HG03442 (cell line): Measurements from ENCODE around the gene IARS2.
"Not testable (repeated sequence)": the region's sequence is repeated elsewhere in the genome, so short reads cannot be mapped to it uniquely, and the experiment has no call there.

Experiments used
- ATAC-seq: cut with Tn5 transposase; IDR thresholded peaks from one replicate; pipeline ENCODE4 v1.9.1; 2021; ENCODE audit warnings: mild to moderate bottlenecking, moderate library complexity; ENCODE audit not compliant: unreplicated experiment

Gene IARS2

DNA sequence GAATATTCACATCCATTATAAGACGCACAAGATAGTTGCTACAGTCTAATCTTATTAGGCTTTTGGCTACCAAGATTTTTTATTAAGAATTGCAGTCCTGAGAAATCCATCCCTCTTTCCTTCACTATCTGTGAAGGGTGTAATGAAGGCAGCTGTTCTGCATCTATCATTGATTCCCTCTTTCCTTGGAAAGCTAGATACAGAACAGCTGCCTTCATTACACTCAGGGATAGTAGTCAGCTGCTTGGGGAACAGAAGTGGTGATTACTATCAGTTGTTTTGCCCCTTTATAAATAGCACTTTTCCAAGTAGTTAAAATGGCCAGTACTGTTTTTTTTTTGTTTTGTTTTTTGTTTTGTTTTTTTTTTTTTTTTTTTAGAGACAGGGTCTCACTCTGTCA is 70.2 kb downstream of the IARS2 start:
- no peak for ATAC-seq

DNA sequence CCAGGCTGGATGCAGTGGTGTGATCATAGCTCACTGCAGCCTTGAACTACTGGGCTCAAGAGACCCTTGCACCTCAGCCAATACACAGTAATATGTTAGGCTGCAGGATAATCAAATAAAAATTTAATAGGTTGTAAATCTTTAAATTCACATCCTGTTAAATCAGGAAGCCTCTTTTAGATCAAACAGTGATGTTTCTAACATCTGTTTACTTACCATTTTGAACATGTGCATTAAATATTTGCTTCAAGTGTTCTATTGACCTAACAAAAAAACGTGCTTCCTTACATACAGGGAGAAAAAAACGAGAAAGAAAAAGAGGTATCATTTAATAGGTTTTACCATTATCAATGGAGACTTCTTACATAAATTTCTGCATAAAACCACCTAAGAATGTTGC is 70.6 kb downstream of the IARS2 start:
- ATAC-seq = no peak

DNA sequence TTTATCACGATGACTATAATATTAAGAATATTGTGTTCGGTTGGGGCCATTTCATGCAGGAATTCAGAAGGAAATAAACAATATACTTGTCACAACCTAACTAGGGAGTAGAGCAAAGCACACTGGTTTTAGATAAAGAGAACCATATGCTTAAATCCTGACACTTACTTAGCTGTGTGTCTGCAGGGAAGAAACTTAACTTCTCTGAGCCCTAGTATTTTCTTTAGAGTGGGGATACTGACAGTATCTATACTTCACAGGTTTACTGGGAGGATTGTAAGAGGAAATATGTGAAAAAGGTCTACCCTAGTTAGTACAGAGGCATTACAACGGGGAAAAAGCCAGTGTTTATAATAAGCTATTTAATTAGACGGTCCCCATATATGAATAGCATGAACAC is 72.9 kb downstream of the IARS2 start:
- no peak for ATAC-seq

DNA sequence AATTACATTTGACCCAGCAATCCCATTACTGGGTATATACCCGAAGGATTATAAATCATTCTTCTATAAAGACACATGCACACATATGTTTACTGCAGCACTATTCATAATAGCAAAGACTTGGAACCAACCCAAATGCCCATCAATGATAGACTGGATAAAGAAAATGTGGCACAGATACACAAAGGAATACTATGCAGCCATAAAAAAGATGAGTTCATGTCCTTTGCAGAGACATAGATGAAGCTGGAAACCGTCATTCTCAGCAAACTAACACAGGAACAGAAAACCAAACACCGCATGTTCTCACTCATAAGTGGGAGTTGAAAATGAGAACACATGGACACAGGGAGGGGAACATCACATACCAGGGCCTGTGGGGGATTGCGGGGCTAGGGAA is 76.0 kb downstream of the IARS2 start:
- not testable (repeated sequence) for ATAC-seq

DNA sequence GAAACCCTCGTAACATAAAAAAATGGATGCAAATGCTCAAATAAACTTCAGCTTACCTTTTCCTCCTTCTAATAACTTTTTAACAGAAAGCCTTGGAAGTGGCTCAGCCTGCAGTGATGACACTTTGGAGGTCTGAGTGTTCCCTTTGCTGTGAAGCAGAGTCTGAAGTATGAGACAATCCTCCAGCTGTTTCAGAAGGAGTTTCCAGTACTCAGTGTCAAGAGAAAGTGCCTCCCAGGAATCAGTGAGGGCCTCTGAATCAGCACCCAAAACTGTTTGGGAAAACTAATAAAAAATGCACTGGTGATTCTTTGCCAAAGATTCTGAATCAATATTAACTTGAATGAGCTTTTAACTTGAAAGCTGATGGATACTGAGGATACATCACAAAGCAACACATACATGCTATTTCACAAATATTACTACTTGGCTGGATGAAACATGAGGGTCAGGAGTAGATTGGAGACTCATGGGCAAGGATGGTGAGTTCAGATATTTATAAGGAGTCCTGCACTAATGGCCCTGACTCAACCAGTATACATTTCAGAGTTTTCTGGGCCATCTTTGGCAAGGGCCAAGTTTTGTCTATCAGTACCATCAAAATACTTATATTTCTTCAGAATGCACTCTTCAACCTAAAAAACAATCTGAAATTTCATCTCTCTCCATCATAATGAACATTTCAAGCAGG is 77.0 kb downstream of the IARS2 start:
- ATAC-seq = no peak

DNA sequence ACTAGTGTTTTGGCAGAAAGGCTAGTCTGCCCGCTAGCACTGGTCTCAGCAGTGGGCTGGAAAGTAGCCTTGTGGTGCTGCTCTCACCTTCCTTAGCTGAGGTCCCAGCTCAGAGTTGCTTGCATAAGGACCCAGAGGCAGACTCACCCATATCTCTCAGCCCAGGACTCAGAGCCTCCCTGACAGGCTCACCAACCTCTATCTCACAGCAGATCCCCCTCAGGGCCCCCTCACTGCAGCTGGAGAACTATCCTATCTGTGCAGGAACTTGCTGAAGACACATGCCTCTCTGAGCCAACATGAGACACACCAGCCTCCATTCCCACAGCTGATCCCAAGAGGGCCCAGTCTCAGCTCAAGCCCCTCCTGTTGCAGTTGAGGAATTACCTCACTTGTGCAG is 82.6 kb downstream of the IARS2 start:
- no peak for ATAC-seq

DNA sequence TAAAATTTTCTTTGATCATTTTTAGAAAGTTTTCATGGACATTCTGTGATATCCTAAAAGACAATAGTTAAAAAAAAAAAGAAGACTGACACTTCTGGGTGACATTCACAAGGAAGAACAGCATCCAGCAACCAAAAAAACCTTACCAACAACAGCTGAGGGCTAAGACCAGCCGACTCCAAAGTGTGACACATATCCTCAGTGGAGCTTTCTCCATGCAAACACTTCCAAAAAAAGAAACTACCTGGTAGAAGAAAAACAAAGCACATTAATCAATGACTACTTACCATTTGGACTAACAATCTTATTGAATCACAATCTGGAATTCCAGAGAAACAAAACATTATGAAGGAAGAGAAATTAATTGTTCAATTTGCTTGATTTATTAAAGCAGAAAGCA is 88.2 kb downstream of the IARS2 start:
- no peak for ATAC-seq

DNA sequence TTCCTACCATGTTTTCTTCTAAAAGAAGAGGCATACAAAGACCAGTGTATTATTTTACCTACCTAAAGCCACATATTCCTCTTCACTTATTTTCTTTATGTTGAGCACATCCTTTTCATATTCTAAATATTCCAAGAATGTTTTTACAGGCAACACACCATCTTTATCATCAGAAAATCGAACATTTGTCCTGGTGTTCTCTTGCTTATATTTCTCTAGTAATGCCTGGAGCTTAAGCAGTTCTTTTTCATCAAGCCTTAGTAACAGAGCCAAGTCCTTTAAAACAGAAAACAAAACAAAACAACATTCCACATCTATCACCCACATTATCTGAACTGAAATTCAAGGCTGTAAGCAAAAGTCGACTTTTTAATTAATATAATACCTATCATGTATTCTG is 88.7 kb downstream of the IARS2 start:
- ATAC-seq = no peak

DNA sequence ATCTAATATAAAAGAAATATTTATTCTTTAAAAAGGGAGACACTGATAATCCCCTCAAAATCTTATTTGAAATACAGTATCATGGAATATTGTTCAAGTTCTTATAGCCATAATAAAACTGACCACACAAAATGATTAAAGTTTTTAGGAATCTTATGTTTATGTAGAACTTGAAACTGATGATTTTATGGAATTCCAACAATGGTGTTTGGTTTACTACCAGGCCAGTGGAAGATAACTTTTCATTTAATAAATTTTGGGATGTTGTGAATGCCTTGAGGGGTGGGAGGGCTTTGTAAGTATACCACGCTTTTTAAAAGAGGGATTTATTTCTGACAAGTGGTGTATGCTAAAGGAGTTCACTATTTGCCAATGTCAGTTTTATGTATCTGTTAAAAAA is 90.6 kb downstream of the IARS2 start:
- no peak for ATAC-seq

DNA sequence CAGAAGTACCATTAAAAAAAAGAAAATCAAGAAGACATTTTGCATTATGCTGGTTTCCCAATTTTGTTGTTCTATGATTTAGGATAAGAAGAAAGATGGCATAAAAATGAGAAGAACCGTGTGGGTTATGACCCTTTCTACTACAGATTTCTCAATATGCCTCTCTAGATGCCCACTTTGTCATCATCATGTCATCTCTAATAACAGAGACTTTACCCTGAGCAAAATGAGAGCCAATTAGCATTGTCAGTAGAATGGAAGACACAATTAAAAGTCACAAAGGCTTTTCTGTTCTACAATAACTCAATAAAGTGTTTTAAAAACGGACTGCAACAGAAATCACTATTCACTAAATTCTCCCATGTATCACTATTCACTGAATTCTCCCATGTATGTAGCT is 92.8 kb downstream of the IARS2 start:
- no peak for ATAC-seq

DNA sequence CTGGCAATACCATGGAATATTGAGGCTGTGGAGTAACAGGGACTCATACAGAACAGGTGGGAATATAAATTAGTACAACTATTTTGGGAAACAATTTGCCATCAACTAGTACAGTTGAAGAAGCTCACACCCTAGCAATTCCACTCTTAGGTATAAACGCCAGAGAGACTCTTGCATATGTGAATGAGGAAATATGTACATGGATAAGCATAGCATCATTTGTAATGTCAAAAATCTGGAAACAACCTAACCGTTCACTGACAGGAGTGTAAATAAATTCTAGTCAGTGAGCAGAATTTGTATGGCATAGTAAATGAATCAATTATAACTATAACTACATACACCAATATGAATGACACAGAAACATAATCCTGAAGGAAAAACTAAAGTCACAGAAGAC is 94.6 kb downstream of the IARS2 start:
- ATAC-seq = no peak

DNA sequence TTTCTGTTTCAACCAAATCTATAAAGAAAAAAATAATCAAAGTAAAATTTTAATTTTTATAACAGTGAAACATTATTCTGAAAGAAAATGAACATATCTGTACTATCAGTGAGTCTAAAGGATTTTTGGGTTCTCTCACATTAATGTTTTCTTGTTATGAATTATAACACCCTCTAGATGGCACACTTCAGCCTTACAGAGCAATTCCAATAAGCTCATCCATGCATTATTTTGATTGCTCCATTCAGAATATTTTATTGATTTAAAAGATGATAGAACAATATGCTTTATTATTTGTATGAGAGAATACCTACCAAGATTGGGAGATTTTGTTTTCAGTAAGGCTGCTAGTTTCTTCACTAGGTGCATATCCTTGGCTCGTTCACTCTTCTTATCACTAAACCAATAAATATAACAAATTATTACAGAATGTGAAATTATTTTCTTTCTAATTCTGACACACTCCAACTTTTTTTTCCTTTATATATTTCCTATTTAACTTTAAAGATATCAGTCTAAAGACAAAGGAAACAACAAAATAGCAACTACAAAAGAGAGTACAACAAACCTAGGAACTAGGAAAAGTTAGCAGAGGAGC is 95.9 kb downstream of the IARS2 start:
- ATAC-seq = no peak

DNA sequence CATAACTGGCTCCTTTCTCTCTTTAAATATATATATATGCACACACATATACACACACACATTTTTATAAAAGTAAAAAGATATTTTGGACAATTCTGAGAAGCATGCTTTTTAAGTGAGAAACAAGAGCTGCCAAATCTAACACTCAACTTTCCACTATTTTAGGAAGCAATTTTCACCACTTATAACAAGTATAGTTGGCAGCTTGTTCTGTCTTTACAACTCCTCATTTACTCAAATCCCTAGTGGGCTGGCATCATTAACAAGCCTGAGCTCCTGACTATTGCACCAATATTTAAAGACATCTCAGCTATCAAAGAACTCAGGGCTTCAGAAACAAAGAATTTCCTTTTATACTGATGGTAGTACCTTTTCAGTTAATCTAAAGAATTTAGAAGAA is 101.8 kb downstream of the IARS2 start:
- ATAC-seq = no peak
